ENCODE data around the gene ITGB2. TPM values are rescaled to one million over a fixed set of nuclear protein-coding genes. Genes with fewer than 3 reads are reported as not detected.

The ITGB2 gene
- polyA plus RNA-seq, 1 of the 3 experiments (the other 2 are of a cell fraction): 0.77 TPM

DNA sequence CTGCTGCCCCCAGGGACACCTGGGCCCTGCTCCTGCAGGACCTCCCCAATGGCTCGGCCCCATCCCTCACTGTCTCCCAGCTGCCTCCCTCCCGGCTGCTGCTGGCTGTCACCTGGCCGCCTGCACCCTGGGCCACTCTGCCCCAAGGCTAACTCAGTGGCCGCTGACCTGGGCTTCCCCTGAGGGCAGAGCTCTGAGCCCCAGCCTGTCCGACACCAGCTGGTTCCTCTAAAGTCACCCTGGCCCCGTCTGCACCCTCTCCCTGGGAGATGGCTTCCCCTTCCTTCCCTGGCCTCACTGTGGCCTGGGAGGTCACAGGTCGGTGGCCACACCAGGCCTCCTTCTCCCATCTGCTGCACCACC lies 15.0 kb downstream of the ITGB2 start:
- H2AFZ ChIP-seq (ENCODE audit: low read depth): no peak overlapping the region
- no peak overlapping the region for H3K4me2 ChIP-seq
- H3K4me1 ChIP-seq (ENCODE audit: control insufficient read depth in 1 of 2, insufficient read depth in 2 of 2, low read depth in 1 of 2, low read length in 1 of 2): peaks cover 0 to 4% of the 10 kb centered on the region in 2 experiments; a peak in 1 of 4 replicates
- H3K79me2 ChIP-seq (ENCODE audit: insufficient read depth): no peaks in the 10 kb centered on the region
- DNase-seq: no peak
- H3K9me2 ChIP-seq: no peaks in the 10 kb centered on the region
- POLR2A ChIA-PET: no interaction called here
- TF ChIP-seq, protein P1, sequence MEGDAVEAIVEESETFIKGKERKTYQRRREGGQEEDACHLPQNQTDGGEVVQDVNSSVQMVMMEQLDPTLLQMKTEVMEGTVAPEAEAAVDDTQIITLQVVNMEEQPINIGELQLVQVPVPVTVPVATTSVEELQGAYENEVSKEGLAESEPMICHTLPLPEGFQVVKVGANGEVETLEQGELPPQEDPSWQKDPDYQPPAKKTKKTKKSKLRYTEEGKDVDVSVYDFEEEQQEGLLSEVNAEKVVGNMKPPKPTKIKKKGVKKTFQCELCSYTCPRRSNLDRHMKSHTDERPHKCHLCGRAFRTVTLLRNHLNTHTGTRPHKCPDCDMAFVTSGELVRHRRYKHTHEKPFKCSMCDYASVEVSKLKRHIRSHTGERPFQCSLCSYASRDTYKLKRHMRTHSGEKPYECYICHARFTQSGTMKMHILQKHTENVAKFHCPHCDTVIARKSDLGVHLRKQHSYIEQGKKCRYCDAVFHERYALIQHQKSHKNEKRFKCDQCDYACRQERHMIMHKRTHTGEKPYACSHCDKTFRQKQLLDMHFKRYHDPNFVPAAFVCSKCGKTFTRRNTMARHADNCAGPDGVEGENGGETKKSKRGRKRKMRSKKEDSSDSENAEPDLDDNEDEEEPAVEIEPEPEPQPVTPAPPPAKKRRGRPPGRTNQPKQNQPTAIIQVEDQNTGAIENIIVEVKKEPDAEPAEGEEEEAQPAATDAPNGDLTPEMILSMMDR (IDR thresholded peaks at IDR 0.05): no peak
- TF ChIP-seq JUND (IDR thresholded peaks at IDR 0.05) (no peak), RFX5 (IDR thresholded peaks at IDR 0.05; ENCODE audit: low read length) (no peak), RXRA (IDR thresholded peaks at IDR 0.05; ENCODE audit: borderline replicate concordance, low read depth) (no peak), FOXM1 (IDR thresholded peaks at IDR 0.05; ENCODE audit: low read depth) (no peak), GATA2 (CRISPR knock-in tag; IDR thresholded peaks at IDR 0.05) (no peak), GABPA (IDR thresholded peaks at IDR 0.05; ENCODE audit: low read depth) (no peak), NFIC (IDR thresholded peaks at IDR 0.05; ENCODE audit: borderline replicate concordance) (no peak)
- TF ChIP-seq, protein P2, sequence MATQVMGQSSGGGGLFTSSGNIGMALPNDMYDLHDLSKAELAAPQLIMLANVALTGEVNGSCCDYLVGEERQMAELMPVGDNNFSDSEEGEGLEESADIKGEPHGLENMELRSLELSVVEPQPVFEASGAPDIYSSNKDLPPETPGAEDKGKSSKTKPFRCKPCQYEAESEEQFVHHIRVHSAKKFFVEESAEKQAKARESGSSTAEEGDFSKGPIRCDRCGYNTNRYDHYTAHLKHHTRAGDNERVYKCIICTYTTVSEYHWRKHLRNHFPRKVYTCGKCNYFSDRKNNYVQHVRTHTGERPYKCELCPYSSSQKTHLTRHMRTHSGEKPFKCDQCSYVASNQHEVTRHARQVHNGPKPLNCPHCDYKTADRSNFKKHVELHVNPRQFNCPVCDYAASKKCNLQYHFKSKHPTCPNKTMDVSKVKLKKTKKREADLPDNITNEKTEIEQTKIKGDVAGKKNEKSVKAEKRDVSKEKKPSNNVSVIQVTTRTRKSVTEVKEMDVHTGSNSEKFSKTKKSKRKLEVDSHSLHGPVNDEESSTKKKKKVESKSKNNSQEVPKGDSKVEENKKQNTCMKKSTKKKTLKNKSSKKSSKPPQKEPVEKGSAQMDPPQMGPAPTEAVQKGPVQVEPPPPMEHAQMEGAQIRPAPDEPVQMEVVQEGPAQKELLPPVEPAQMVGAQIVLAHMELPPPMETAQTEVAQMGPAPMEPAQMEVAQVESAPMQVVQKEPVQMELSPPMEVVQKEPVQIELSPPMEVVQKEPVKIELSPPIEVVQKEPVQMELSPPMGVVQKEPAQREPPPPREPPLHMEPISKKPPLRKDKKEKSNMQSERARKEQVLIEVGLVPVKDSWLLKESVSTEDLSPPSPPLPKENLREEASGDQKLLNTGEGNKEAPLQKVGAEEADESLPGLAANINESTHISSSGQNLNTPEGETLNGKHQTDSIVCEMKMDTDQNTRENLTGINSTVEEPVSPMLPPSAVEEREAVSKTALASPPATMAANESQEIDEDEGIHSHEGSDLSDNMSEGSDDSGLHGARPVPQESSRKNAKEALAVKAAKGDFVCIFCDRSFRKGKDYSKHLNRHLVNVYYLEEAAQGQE (IDR thresholded peaks at IDR 0.05; ENCODE audit: low read depth, low read length): no peak
- TF ChIP-seq, protein P3, sequence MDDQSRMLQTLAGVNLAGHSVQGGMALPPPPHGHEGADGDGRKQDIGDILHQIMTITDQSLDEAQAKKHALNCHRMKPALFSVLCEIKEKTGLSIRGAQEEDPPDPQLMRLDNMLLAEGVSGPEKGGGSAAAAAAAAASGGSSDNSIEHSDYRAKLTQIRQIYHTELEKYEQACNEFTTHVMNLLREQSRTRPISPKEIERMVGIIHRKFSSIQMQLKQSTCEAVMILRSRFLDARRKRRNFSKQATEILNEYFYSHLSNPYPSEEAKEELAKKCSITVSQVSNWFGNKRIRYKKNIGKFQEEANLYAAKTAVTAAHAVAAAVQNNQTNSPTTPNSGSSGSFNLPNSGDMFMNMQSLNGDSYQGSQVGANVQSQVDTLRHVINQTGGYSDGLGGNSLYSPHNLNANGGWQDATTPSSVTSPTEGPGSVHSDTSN (IDR thresholded peaks at IDR 0.05): no peak
- no peak overlapping the region for H3K9ac ChIP-seq
- H4K20me1 ChIP-seq (ENCODE audit: insufficient read depth): no peaks in the 10 kb centered on the region
- no peak overlapping the region for H3K27ac ChIP-seq (ENCODE audit: low read depth in 2 of 2, low read length in 1 of 2)
- no CpG with 5 or more reads among the region's 7 CpGs for WGBS (ENCODE audit: low lambda C conversion rate)
- H3K4me3 ChIP-seq (ENCODE audit: low read depth in 2 of 2, low read length in 1 of 2): no peak overlapping the region
- no peaks in the 10 kb centered on the region for H3K36me3 ChIP-seq (replicated peaks in 1 of 2; ENCODE audit: control insufficient read depth in 1 of 2, insufficient read depth in 2 of 2, low read length in 1 of 2)
- H3K27me3 ChIP-seq (ENCODE audit: insufficient read depth): no peaks in the 10 kb centered on the region; the same call in 1 of the 2 replicates
- H3K9me3 ChIP-seq: no peaks in the 10 kb centered on the region
- CTCF ChIA-PET: interaction anchor here (2.7 kb wide), 1 partner anchor 27 kb away, joined by 7 read pairs; no protein-coding TSS in a partner anchor
- peaks cover 7% of the 10 kb centered on the region for H3F3A ChIP-seq (replicated peaks; ENCODE audit: insufficient read depth)
